CD4-positive, alpha-beta memory T cell (primary cell): Measurements from ENCODE around the gene COL27A1. TPM values are rescaled to one million over a fixed set of nuclear protein-coding genes. Genes with fewer than 3 reads are reported as not detected.

Experiments used
- CTCF ChIA-PET: fragments of 350-600 bp; sonication (Branson Sonifier 250); formaldehyde crosslinking; loops from one replicate; lab custom pipeline; 2021; ENCODE audit warnings: inconsistent platforms; ENCODE audit not compliant: partially characterized antibody; lab: Charles Lee
- POLR2A ChIA-PET: fragments of 350-600 bp; sonication (Branson Sonifier 250); formaldehyde crosslinking; loops from one replicate; lab custom pipeline; 2021; ENCODE audit not compliant: partially characterized antibody; lab: Charles Lee
- DNase-seq, 5 donors: peaks; one replicate each; pipeline versions ENCODE4 v3.0.0 to v3.0.0-alpha.2; 2020 to 2022; ENCODE audit warnings: mixed read lengths in 1 of 5
- H3K27ac ChIP-seq: one replicate; pipeline ENCODE4 v1.7.0; 2013; ENCODE audit warnings: low read depth, low read length
- H3K27me3 ChIP-seq: 2 replicates; pipeline ENCODE4 v1.7.0; 2013; ENCODE audit warnings: mild to moderate bottlenecking, low read length, moderate library complexity; ENCODE audit not compliant: insufficient read depth
- H3K36me3 ChIP-seq: 2 replicates; pipeline ENCODE4 v1.7.0; 2013; ENCODE audit warnings: mild to moderate bottlenecking, low read length, moderate library complexity; ENCODE audit not compliant: insufficient read depth
- H3K4me1 ChIP-seq: 2 replicates; pipeline ENCODE4 v1.7.0; 2013; ENCODE audit warnings: mild to moderate bottlenecking, low read length, moderate library complexity; ENCODE audit not compliant: insufficient read depth
- H3K4me3 ChIP-seq, 2 donors: one replicate each; pipeline ENCODE4 v1.7.0; 2013; ENCODE audit warnings: low read length in 2 of 2, mild to moderate bottlenecking in 1 of 2
- H3K9me3 ChIP-seq, 2 donors: one replicate each; pipeline ENCODE4 v1.7.0; 2013; ENCODE audit warnings: low read length in 2 of 2, control low read depth in 1 of 2; ENCODE audit not compliant: control insufficient read depth in 1 of 2
- H3K27ac Mint-ChIP-seq, 7 donors: one replicate each; pipeline ENCODE4 v1.8.0; 2020 to 2021; ENCODE audit warnings: mixed read lengths in 7 of 7, mild to moderate bottlenecking in 6 of 7, inconsistent platforms in 3 of 7, moderate library complexity in 3 of 7
- H3K27me3 Mint-ChIP-seq, 2 donors: one replicate each; pipeline ENCODE4 v1.8.0; 2020 to 2021; ENCODE audit warnings: mixed read lengths in 2 of 2
- H3K36me3 Mint-ChIP-seq, 2 donors: one replicate each; pipeline ENCODE4 v1.8.0; 2020 to 2021; ENCODE audit warnings: mixed read lengths in 2 of 2, inconsistent platforms in 1 of 2, mild to moderate bottlenecking in 1 of 2
- H3K4me1 Mint-ChIP-seq, 4 donors: one replicate each; pipeline ENCODE4 v1.8.0; 2020 to 2021; ENCODE audit warnings: mixed read lengths in 4 of 4, mild to moderate bottlenecking in 1 of 4
- H3K4me3 Mint-ChIP-seq, 8 donors: one replicate each; pipeline ENCODE4 v1.8.0; 2020 to 2021; ENCODE audit warnings: mixed read lengths in 8 of 8, mild to moderate bottlenecking in 7 of 8, moderate library complexity in 6 of 8, inconsistent platforms in 3 of 8
- H3K9me3 Mint-ChIP-seq, 8 donors: one replicate each; pipeline ENCODE4 v1.8.0; 2020 to 2021; ENCODE audit warnings: mixed read lengths in 8 of 8, mild to moderate bottlenecking in 5 of 8, inconsistent platforms in 3 of 8, moderate library complexity in 1 of 8
- intact Hi-C: fragments of 100-400 bp; cut with micrococcal nuclease; formaldehyde crosslinking; loops from one replicate; pipeline ENCODE4 v1.15.1; 2023
- polyA plus RNA-seq, 2 donors: library from polyadenylated mRNA; unstranded; fragments of 300-500 nt; fragmentation: Illumina TruSeq; gene quantifications; one replicate each; pipeline ENCODE4 v1.2.3, GENCODE V29; 2021
- total RNA-seq, 2 experiments: library from RNA; stranded (reverse); gene quantifications; one replicate each; pipeline ENCODE4 v1.2.3, GENCODE V29; 2021

COL27A1 gene
- total and polyA plus RNA-seq, 4 experiments from 2014 or later = 1.3 TPM; not detected in 2

DNA sequence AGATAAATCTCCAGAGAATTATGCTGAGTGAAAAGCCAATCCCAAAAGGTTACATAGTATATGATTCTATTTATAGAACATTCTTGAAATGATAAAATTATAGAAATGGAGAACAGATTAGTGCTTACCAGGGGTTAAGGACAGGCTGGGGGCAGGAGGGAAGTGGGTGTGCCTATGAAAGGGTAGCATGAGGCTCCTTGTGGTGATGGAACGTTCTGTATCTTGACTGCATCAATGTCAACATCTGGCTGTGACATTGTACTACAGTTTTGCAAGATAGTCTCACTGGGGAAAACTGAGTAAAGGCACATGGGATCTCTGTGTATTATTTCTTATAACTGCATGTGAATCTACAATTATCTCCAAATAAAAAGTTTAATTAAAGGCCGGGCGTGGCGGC, 196.6 kb downstream of the COL27A1 start:
- Mint-ChIP-seq H3K36me3 (peaks cover 54 to 82% of the 10 kb centered on the region in 2 donors), H3K4me3 (peak overlapping the region in 3 of 8 donors; percentile 13 to 50 (median 38))
- intact Hi-C loops = loop anchor here (2.0 kb wide), 1 partner anchor 15 kb away; no protein-coding TSS in a partner anchor

DNA sequence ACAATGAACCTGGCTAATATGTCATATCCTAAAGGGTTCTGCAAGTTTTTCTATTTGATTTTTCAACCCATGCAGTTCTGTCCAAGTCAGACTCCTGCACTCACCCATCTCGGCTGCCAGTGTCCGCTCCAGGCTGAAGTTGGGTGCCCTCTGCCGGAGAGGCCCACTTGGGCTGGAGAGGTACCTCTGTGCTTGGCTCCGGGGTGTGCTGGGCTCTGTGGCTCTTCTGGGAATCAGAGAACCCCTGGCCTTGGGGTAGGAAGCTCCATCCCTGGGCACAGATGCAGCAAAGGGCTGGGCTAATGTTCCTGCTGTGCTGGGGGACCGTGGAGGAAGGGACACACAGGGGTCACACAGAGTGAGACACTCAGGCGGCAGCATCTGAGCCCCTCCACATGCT, 200.5 kb downstream of the COL27A1 start:
- H3K27me3 ChIP-seq = no peaks in the 10 kb centered on the region
- DNase-seq = no peak
- POLR2A ChIA-PET = interaction anchor here (0.6 to 37.6 kb wide), 8 partner anchors 10 to 151 kb away, joined by 3 to 1614 read pairs (median 4); partner anchors contain the start of gene AKNA
- no peaks in the 10 kb centered on the region for H3K27me3 Mint-ChIP-seq
- no peaks in the 10 kb centered on the region for H3K9me3 Mint-ChIP-seq
- no peak overlapping the region for H3K4me3 ChIP-seq
- H3K36me3 ChIP-seq = peaks cover 73% of the 10 kb centered on the region
- peaks cover 47% of the 10 kb centered on the region for H3K4me1 ChIP-seq
- H3K4me3 Mint-ChIP-seq = no peak overlapping the region
- H3K9me3 ChIP-seq = no peaks in the 10 kb centered on the region
- H3K4me1 Mint-ChIP-seq = peaks cover 28 to 47% (median 36%) of the 10 kb centered on the region in 4 donors
- peaks cover 47 to 83% of the 10 kb centered on the region in 2 donors for H3K36me3 Mint-ChIP-seq
- intact Hi-C loops = no loop called here
- peak overlapping the region in 3 of 7 donors; percentile 12 to 74 (median 70) for H3K27ac Mint-ChIP-seq
- CTCF ChIA-PET = interaction anchor here (0.6 to 1.3 kb wide), 5 partner anchors 16 to 297 kb away, joined by 3 to 5 read pairs (median 3); no protein-coding TSS in a partner anchor
- no peak overlapping the region for H3K27ac ChIP-seq

More for the DNA sequence above, 196.6 kb downstream of the COL27A1 start:
- H3K4me3 ChIP-seq = no peak overlapping the region
- H3K4me1 Mint-ChIP-seq = peaks cover 29 to 49% (median 39%) of the 10 kb centered on the region in 4 donors
- peaks cover 48% of the 10 kb centered on the region for H3K4me1 ChIP-seq
- H3K27ac ChIP-seq = no peak overlapping the region
- peaks cover 70% of the 10 kb centered on the region for H3K36me3 ChIP-seq
- no peak for DNase-seq
- POLR2A ChIA-PET = interaction anchor here (1.5 to 37.6 kb wide), 4 partner anchors 8 to 41 kb away, joined by 6 to 1614 read pairs (median 44); partner anchors contain the start of gene AKNA
- H3K9me3 Mint-ChIP-seq = no peaks in the 10 kb centered on the region
- CTCF ChIA-PET = interaction anchor here (0.9 to 2.8 kb wide), 6 partner anchors 14 to 172 kb away, joined by 3 to 10 read pairs (median 4); partner anchors contain the start of gene AKNA
- no peaks in the 10 kb centered on the region for H3K27me3 ChIP-seq
- peak overlapping the region; percentile 25 to 89 (median 61) for H3K27ac Mint-ChIP-seq
- H3K27me3 Mint-ChIP-seq = no peaks in the 10 kb centered on the region
- H3K9me3 ChIP-seq = no peaks in the 10 kb centered on the region

GRCh38 chr9:114356792-114357191, 201.5 kb downstream of the COL27A1 start:
- Mint-ChIP-seq H3K9me3 (no peaks in the 10 kb centered on the region), H3K27ac (peak overlapping the region in 6 of 7 donors; percentile 48 to 74 (median 68)), H3K4me3 (no peak overlapping the region), H3K27me3 (no peaks in the 10 kb centered on the region), H3K36me3 (peaks cover 53 to 86% of the 10 kb centered on the region in 2 donors), H3K4me1 (peaks cover 30 to 50% (median 40%) of the 10 kb centered on the region in 4 donors)
- Histone ChIP-seq H3K27me3 (no peaks in the 10 kb centered on the region), H3K27ac (no peak overlapping the region), H3K9me3 (no peaks in the 10 kb centered on the region), H3K4me3 (no peak overlapping the region), H3K4me1 (peaks cover 50% of the 10 kb centered on the region), H3K36me3 (peaks cover 77% of the 10 kb centered on the region)
- intact Hi-C loops = no loop called here
- ChIA-PET CTCF (interaction anchor here (1.3 kb wide), 1 partner anchor 19 kb away, joined by 5 read pairs; no protein-coding TSS in a partner anchor), POLR2A (interaction anchor here (1.0 to 37.6 kb wide), 4 partner anchors 9 to 37 kb away, joined by 3 to 1614 read pairs (median 25); partner anchors contain the start of gene AKNA)
- no peak for DNase-seq

DNA sequence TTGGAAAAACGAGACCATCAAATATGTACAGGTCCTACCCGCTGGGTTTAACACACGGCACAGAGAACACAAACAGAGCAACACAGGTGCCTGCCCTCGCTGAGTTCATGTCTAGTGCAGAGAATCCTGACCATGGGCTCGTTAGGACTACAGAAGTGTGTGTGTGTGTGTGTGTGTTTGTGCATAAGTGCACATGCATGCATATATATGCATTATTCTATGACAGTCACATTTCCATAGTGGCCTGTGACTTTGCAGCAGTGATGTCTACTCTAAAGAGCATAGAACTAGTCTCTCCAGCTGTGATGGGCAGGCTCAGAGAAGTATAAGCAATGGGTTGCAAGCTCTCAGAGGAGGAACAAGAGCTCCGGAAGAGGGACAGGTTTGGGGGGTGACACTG, 202.0 kb downstream of the COL27A1 start:
- H3K27ac Mint-ChIP-seq = peak overlapping the region; percentile 28 to 76 (median 70)
- no peak for DNase-seq
- ChIA-PET POLR2A (interaction anchor here (1.5 to 37.6 kb wide), 2 partner anchors 14 to 36 kb away, joined by 4 to 1614 read pairs; partner anchors contain the start of gene AKNA), CTCF (no interaction called here)
- Histone ChIP-seq H3K4me1 (peaks cover 50% of the 10 kb centered on the region), H3K4me3 (no peak overlapping the region), H3K36me3 (peaks cover 77% of the 10 kb centered on the region), H3K27me3 (no peaks in the 10 kb centered on the region), H3K9me3 (no peaks in the 10 kb centered on the region), H3K27ac (no peak overlapping the region)
- peaks cover 55 to 87% of the 10 kb centered on the region in 2 donors for H3K36me3 Mint-ChIP-seq
- peaks cover 26 to 49% (median 37%) of the 10 kb centered on the region in 4 donors for H3K4me1 Mint-ChIP-seq
- peak overlapping the region in 1 of 8 donors; percentile 7 for H3K4me3 Mint-ChIP-seq
- H3K9me3 Mint-ChIP-seq = no peaks in the 10 kb centered on the region
- H3K27me3 Mint-ChIP-seq = no peaks in the 10 kb centered on the region
- intact Hi-C loops = no loop called here

DNA sequence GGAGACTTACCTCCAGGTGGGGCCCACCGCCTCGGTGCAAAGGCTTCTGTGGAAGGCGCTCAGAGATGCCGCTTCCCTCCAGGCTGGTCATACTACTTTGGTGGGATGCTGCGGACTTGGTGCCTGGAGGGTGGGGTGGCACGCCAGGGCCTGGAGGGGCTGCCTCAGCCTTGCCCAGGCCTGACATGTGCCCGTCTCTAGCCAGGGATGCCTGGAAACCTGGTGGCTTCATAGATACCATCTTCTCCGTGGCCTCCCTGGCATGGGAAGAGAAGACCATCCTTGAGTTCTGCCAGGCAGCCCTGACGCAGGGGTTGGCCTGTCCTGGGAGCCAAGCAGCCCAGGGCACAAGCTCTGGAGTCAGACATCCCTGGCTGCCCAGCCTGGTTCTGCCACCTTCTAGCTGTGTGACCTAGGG, 202.6 kb downstream of the COL27A1 start:
- H3K27ac Mint-ChIP-seq = peak overlapping the region in 6 of 7 donors; percentile 25 to 91 (median 69)
- H3K4me1 ChIP-seq = peaks cover 50% of the 10 kb centered on the region

DNA sequence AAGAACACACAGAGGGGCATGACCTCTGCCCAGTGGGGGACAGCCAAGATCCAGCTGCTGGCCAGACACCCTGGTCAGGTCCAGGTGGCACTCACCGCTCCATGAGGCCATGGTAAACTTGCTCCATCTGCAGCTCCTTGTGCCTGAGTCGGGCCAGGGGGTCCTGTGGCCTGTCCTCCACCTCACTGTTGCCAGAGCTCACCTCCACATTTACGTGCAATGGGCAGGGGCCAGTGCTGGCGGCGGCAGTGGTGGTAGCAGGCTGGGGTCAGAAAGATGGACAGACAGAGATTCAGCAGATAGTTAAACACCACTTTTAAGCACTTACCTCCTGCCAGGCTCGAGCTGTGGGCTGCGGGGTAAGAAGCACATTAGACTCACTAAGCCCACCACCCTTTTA, 204.5 kb downstream of the COL27A1 start:
- POLR2A ChIA-PET = interaction anchor here (1.2 to 37.6 kb wide), 4 partner anchors 12 to 34 kb away, joined by 3 to 1614 read pairs (median 32); partner anchors contain the start of gene AKNA
- no peak for DNase-seq
- H3K4me1 Mint-ChIP-seq = peaks cover 42 to 71% (median 53%) of the 10 kb centered on the region in 4 donors
- peaks cover 69% of the 10 kb centered on the region for H3K4me1 ChIP-seq
- H3K9me3 ChIP-seq = no peaks in the 10 kb centered on the region
- H3K27ac ChIP-seq = peak overlapping the region; percentile 41
- H3K4me3 Mint-ChIP-seq = no peak overlapping the region
- CTCF ChIA-PET = no interaction called here
- no peaks in the 10 kb centered on the region for H3K27me3 ChIP-seq
- no peaks in the 10 kb centered on the region for H3K27me3 Mint-ChIP-seq
- H3K9me3 Mint-ChIP-seq = no peaks in the 10 kb centered on the region
- intact Hi-C loops = no loop called here
- peaks cover 72 to 94% of the 10 kb centered on the region in 2 donors for H3K36me3 Mint-ChIP-seq
- H3K36me3 ChIP-seq = peaks cover 96% of the 10 kb centered on the region
- H3K27ac Mint-ChIP-seq = peak overlapping the region in 6 of 7 donors; percentile 67 to 93 (median 85)
- no peak overlapping the region for H3K4me3 ChIP-seq

More for the DNA sequence above, 202.6 kb downstream of the COL27A1 start:
- ChIA-PET POLR2A (interaction anchor here (0.7 to 37.6 kb wide), 3 partner anchors 13 to 35 kb away, joined by 3 to 1614 read pairs (median 4); partner anchors contain the start of gene AKNA), CTCF (no interaction called here)
- Histone ChIP-seq H3K36me3 (peaks cover 83% of the 10 kb centered on the region), H3K4me3 (no peak overlapping the region), H3K9me3 (no peaks in the 10 kb centered on the region), H3K27me3 (no peaks in the 10 kb centered on the region), H3K27ac (no peak overlapping the region)
- intact Hi-C loops = no loop called here
- H3K27me3 Mint-ChIP-seq = no peaks in the 10 kb centered on the region
- no peak overlapping the region for H3K4me3 Mint-ChIP-seq
- H3K36me3 Mint-ChIP-seq = peaks cover 54 to 87% of the 10 kb centered on the region in 2 donors
- H3K4me1 Mint-ChIP-seq = peaks cover 24 to 52% (median 38%) of the 10 kb centered on the region in 4 donors
- no peaks in the 10 kb centered on the region for H3K9me3 Mint-ChIP-seq
- DNase-seq = no peak

- Mint-ChIP-seq H3K4me1 (peaks cover 50 to 83% (median 63%) of the 10 kb centered on the region in 4 donors), H3K4me3 (no peak overlapping the region), H3K27me3 (no peaks in the 10 kb centered on the region), H3K27ac (peak overlapping the region in 6 of 7 donors; percentile 78 to 93 (median 88)), H3K36me3 (peaks cover 76 to 93% of the 10 kb centered on the region in 2 donors), H3K9me3 (peaks cover 0 to 2% (median 0%) of the 10 kb centered on the region in 8 donors)
- ChIA-PET POLR2A (interaction anchor here (2.7 to 37.6 kb wide), 4 partner anchors 10 to 32 kb away, joined by 19 to 1614 read pairs (median 70); partner anchors contain the start of gene AKNA), CTCF (interaction anchor here (0.6 to 8.5 kb wide), 6 partner anchors 8 to 313 kb away, joined by 3 to 84 read pairs (median 4); partner anchors contain the start of gene AKNA)
- intact Hi-C loops = no loop called here
- Histone ChIP-seq H3K27ac (peak overlapping the region; percentile 44), H3K4me1 (peaks cover 80% of the 10 kb centered on the region), H3K27me3 (no peaks in the 10 kb centered on the region), H3K9me3 (no peaks in the 10 kb centered on the region), H3K36me3 (peaks cover 91% of the 10 kb centered on the region), H3K4me3 (no peak overlapping the region)
- DNase-seq = no peak
These were observed 206.2 kb downstream of the COL27A1 start for GRCh38 chr9:114361542-114361941.
